AG04449 (cell line): Measurements from ENCODE around the gene CTNNAL1.

Experiments
- CTCF ChIA-PET: fragments of 350-600 bp; formaldehyde crosslinking; extraction: SDS; loops from one replicate; lab custom pipeline; 2021; ENCODE audit warnings: antibody characterized with exemption; lab: Yijun Ruan, JAX
- POLR2A ChIA-PET: fragments of 400-600, 350-600 bp; formaldehyde crosslinking; extraction: SDS; loops from one replicate; lab custom pipeline; 2020; ENCODE audit warnings: antibody characterized with exemption, inconsistent platforms; lab: Yijun Ruan, JAX
- DNase-seq: peaks from one replicate; pipeline ENCODE4 v3.0.0-alpha.2; 2010; ENCODE audit warnings: low read depth, low spot score
- H3K4me3 ChIP-seq: 2 replicates; pipeline ENCODE4 v1.5.1; 2011; ENCODE audit warnings: low read depth, mild to moderate bottlenecking, control low read depth, low read length
- TF ChIP-seq, protein P1 (sequence below): IDR thresholded peaks from one replicate; pipeline ENCODE4 v1.5.1; 2011; ENCODE audit warnings: mild to moderate bottlenecking, moderate library complexity, low read length, control low read depth, inconsistent platforms; ENCODE audit not compliant: insufficient read depth; ENCODE audit errors: missing control alignments

Gene CTNNAL1

GRCh38 chr9:109014608-109015280, 1.4 kb upstream of the CTNNAL1 start:
- DNase-seq = no peak
- CTCF ChIA-PET = interaction anchor here (0.5 to 1.6 kb wide), 6 partner anchors 9 to 61 kb away, joined by 3 to 4 read pairs (median 3); no protein-coding TSS in a partner anchor
- TF ChIP-seq, protein P1, sequence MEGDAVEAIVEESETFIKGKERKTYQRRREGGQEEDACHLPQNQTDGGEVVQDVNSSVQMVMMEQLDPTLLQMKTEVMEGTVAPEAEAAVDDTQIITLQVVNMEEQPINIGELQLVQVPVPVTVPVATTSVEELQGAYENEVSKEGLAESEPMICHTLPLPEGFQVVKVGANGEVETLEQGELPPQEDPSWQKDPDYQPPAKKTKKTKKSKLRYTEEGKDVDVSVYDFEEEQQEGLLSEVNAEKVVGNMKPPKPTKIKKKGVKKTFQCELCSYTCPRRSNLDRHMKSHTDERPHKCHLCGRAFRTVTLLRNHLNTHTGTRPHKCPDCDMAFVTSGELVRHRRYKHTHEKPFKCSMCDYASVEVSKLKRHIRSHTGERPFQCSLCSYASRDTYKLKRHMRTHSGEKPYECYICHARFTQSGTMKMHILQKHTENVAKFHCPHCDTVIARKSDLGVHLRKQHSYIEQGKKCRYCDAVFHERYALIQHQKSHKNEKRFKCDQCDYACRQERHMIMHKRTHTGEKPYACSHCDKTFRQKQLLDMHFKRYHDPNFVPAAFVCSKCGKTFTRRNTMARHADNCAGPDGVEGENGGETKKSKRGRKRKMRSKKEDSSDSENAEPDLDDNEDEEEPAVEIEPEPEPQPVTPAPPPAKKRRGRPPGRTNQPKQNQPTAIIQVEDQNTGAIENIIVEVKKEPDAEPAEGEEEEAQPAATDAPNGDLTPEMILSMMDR = no peak
- no peak overlapping the region for H3K4me3 ChIP-seq
- POLR2A ChIA-PET = no interaction called here

DNA sequence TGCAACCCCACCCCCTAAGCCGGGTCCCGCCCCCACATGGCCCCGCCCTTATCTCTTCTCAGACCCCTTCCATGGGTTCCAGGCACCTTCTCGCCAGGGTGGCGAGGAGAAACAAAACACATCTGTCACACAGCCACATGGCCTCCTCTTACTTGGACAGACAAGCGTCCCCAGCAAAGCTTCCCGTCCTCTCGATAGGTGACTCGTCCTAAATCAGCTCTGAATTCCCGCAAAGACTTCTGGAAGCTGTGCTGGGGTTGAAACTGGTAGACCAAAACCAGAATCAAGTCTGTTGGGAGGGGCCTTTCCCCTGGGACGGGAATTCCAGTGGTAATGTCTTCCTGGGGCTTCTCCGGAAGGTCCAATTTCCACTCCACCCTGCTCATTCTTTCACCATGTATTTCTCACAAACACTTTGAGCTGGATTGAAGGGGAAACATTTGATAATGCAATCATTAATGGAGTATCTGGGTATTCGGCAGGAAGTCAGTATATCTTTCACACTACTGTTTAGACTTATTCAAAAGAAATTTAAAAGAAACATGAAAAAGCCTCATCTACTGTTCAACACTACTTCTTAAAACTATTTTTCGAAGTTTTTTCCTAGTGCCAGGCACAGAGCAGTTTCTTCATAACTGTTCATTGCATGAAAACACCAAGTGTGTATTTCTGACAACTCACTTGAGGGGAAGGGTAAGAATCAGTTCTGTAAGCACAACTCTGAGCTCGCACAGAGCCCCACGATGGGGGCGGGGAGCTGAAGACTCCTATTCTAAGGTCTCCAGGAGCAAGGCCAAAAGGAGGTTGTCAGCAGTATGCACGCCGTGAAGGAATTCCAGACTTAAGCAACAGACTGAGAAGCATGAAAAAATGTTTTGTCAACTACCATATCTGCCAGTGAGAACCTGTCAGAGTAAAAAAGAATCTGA, 644 bp upstream of the CTNNAL1 start:
- ChIA-PET CTCF (interaction anchor here (0.9 to 1.6 kb wide), 5 partner anchors 9 to 60 kb away, joined by 3 to 4 read pairs (median 3); no protein-coding TSS in a partner anchor), POLR2A (interaction anchor here (0.6 kb wide), 1 partner anchor 144 kb away, joined by 4 read pairs; no protein-coding TSS in a partner anchor)
- no peak for DNase-seq
- peak overlapping the region; percentile 59 for H3K4me3 ChIP-seq
- TF ChIP-seq, protein P1 = no peak

DNA sequence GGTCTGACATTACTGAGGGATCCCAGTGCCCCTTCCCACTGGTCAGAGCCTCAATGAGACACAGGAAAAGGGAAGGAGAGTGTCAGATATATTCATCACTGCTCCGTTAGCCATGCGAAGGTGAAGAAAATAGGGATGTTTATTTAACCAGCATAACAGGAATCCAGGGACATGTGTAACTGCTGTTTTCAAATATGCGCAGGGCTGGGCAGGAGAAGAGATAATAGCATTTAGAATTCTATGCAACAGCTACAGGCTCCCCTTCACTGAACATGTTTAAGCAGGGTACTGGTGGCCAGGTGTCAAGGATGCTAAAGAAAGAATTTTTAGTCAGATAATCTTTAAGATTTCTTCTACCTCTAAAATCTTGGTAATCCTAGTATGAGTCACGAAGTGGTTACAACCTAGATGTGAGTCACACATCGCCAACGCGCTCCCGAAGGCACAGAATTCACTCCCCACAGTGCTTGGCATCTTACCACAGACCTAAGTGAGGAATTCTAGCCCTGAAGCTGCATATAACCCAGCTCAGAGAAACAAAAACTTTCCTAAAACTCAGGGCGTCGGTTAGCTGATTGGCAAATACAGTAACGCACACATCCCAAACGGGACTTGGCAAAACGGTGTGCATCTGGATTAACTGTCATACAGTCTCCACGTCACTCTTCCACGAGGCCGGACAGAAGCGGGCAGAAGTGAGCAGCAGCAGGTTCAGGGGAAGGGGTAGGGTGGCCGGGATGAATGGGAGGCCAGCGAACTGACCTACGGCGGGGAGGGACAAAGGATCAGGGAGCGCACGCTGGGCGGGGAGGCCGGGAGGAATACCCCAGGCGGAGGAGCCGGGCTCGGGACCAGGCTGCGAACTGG, 1.1 kb downstream of the CTNNAL1 start:
- H3K4me3 ChIP-seq = peak overlapping the region; percentile 80
- ChIA-PET CTCF (no interaction called here), POLR2A (no interaction called here)
- DNase-seq = peak; percentile 81
- TF ChIP-seq, protein P1 = no peak

- ChIA-PET POLR2A (interaction anchor here (0.6 kb wide), 1 partner anchor 10 kb away, joined by 3 read pairs; no protein-coding TSS in a partner anchor), CTCF (interaction anchor here (0.8 to 1.4 kb wide), 2 partner anchors 10 to 23 kb away, joined by 3 to 5 read pairs; no protein-coding TSS in a partner anchor)
- TF ChIP-seq, protein P1 = no peak
- DNase-seq = no peak
- peak overlapping the region; percentile 80 for H3K4me3 ChIP-seq
Observed at GRCh38 chr9:109011231-109011671, 2.0 kb downstream of the CTNNAL1 start.

GRCh38 chr9:109010746-109011145, 2.6 kb downstream of the CTNNAL1 start:
- DNase-seq = peak; percentile 29
- ChIA-PET CTCF (interaction anchor here (0.8 to 1.4 kb wide), 2 partner anchors 10 to 24 kb away, joined by 3 to 5 read pairs; no protein-coding TSS in a partner anchor), POLR2A (interaction anchor here (0.6 kb wide), 1 partner anchor 9 kb away, joined by 3 read pairs; no protein-coding TSS in a partner anchor)
- TF ChIP-seq, protein P1 = no peak
- H3K4me3 ChIP-seq = no peak overlapping the region
